ENCODE results near the gene OPCML. TPM values are rescaled to one million over a fixed set of nuclear protein-coding genes. Genes with fewer than 3 reads are reported as not detected.

OPCML gene
- polyA plus RNA-seq, 3 donors, result not detected

GRCh38 chr11:133302056-133302455 lies 230.2 kb downstream of the OPCML start:
- intact Hi-C loops (cut with micrococcal nuclease), result no loop called here
- no peak for DNase-seq

GRCh38 chr11:133300666-133301065 lies 231.6 kb downstream of the OPCML start:
- no peaks in the 10 kb centered on the region for H3K79me2 ChIP-seq (ENCODE audit: insufficient read depth, low read length)
- Mint-ChIP-seq H3K27me3 (ENCODE audit: low read depth in 3 of 3) (peaks cover 2 to 3% (median 2%) of the 10 kb centered on the region in 3 donors), H3K4me3 (no peak overlapping the region), H3K27ac (no peak overlapping the region), H3K9me3 (peaks cover 0 to 5% (median 0%) of the 10 kb centered on the region in 7 donors), H3K36me3 (no peaks in the 10 kb centered on the region), H3K4me1 (no peaks in the 10 kb centered on the region)
- DNase-seq, result no peak
- H3K9ac ChIP-seq (ENCODE audit: insufficient read depth, low read length, poor library complexity, severe bottlenecking), result no peak overlapping the region
- no peaks in the 10 kb centered on the region for H4K20me1 ChIP-seq (ENCODE audit: insufficient read depth, low read length)
- no peak for TF ChIP-seq CTCF (IDR thresholded peaks at IDR 0.05)
- H3K4me3 ChIP-seq (replicated peaks in 1 of 3; ENCODE audit: low read depth in 2 of 3, low read length in 3 of 3), result no peak overlapping the region
- intact Hi-C loops (cut with micrococcal nuclease), result no loop called here
- H3K36me3 ChIP-seq (replicated peaks in 1 of 2; ENCODE audit: control insufficient read depth in 1 of 2, insufficient read depth in 2 of 2, low read length in 2 of 2), result no peaks in the 10 kb centered on the region
- H3K4me2 ChIP-seq (replicated peaks; ENCODE audit: extremely low read depth, low read length, poor library complexity, severe bottlenecking), result no peak overlapping the region
- H3K27me3 ChIP-seq (ENCODE audit: control insufficient read depth in 2 of 2, insufficient read depth in 2 of 2, low read length in 2 of 2), result no peaks in the 10 kb centered on the region
- no peak overlapping the region for H3K27ac ChIP-seq (ENCODE audit: low read depth in 1 of 2, low read length in 2 of 2)
- H3K9me3 ChIP-seq (replicated peaks in 1 of 2; ENCODE audit: control insufficient read depth in 1 of 2, insufficient read depth in 1 of 2, low read length in 2 of 2), result no peaks in the 10 kb centered on the region
- 92% methylated on average over 2 of the region's 3 CpGs for WGBS (ENCODE audit: insufficient coverage)
- H3K4me1 ChIP-seq (ENCODE audit: control insufficient read depth in 1 of 2, insufficient read depth in 2 of 2, low read length in 2 of 2), result no peaks in the 10 kb centered on the region
- H2AFZ ChIP-seq (ENCODE audit: insufficient read depth, low read depth, low read length, poor library complexity, severe bottlenecking), result no peak overlapping the region

More at GRCh38 chr11:133302056-133302455, 230.2 kb downstream of the OPCML start:
- Histone ChIP-seq H3K9me3 (replicated peaks in 1 of 2; ENCODE audit: control insufficient read depth in 1 of 2, insufficient read depth in 1 of 2, low read length in 2 of 2) (no peaks in the 10 kb centered on the region), H3K4me3 (replicated peaks in 1 of 3; ENCODE audit: low read depth in 2 of 3, low read length in 3 of 3) (no peak overlapping the region), H2AFZ (ENCODE audit: insufficient read depth, low read depth, low read length, poor library complexity, severe bottlenecking) (no peak overlapping the region), H3K9ac (ENCODE audit: insufficient read depth, low read length, poor library complexity, severe bottlenecking) (no peak overlapping the region), H3K4me2 (replicated peaks; ENCODE audit: extremely low read depth, low read length, poor library complexity, severe bottlenecking) (no peak overlapping the region), H3K36me3 (replicated peaks in 1 of 2; ENCODE audit: control insufficient read depth in 1 of 2, insufficient read depth in 2 of 2, low read length in 2 of 2) (no peaks in the 10 kb centered on the region), H3K79me2 (ENCODE audit: insufficient read depth, low read length) (no peaks in the 10 kb centered on the region), H3K27ac (ENCODE audit: low read depth in 1 of 2, low read length in 2 of 2) (no peak overlapping the region), H3K4me1 (ENCODE audit: control insufficient read depth in 1 of 2, insufficient read depth in 2 of 2, low read length in 2 of 2) (no peaks in the 10 kb centered on the region), H3K27me3 (ENCODE audit: control insufficient read depth in 2 of 2, insufficient read depth in 2 of 2, low read length in 2 of 2) (no peaks in the 10 kb centered on the region), H4K20me1 (ENCODE audit: insufficient read depth, low read length) (no peaks in the 10 kb centered on the region)
- H3K4me1 Mint-ChIP-seq, result no peaks in the 10 kb centered on the region
- no peak for TF ChIP-seq CTCF (IDR thresholded peaks at IDR 0.05)
- WGBS (ENCODE audit: insufficient coverage), result no CpG with 5 or more reads among the region's 3 CpGs
- peaks cover 0 to 4% (median 0%) of the 10 kb centered on the region in 7 donors for H3K9me3 Mint-ChIP-seq
- peaks cover 2 to 3% (median 2%) of the 10 kb centered on the region in 3 donors for H3K27me3 Mint-ChIP-seq (ENCODE audit: low read depth in 3 of 3)
- no peaks in the 10 kb centered on the region for H3K36me3 Mint-ChIP-seq
- peak overlapping the region in 1 of 7 donors; percentile 13 for H3K27ac Mint-ChIP-seq
- no peak overlapping the region for H3K4me3 Mint-ChIP-seq
